GM23338 (cell line): Measurements from ENCODE around the gene DCDC2. TPM values are rescaled to one million over a fixed set of nuclear protein-coding genes. Genes with fewer than 3 reads are reported as not detected.

ENCODE experiments used
- ATAC-seq: fragments of 200-7000 bp; cut with Tn5 transposase; 3 replicates; pipeline ENCODE4 v1.9.1; 2020
- DNase-seq: peaks from one replicate; pipeline ENCODE4 v3.0.0-alpha.2; 2015; ENCODE audit warnings: low spot score
- H2AFZ ChIP-seq: fragments of 200-600 bp; sonication (generic); 2 replicates; pipeline ENCODE4 v1.8.0; 2016; ENCODE audit warnings: antibody characterized with exemption, mild to moderate bottlenecking, moderate library complexity
- H3F3A ChIP-seq: fragments of 200-600 bp; sonication (generic); replicated peaks from 2 replicates; pipeline ENCODE4 v1.8.0; 2017; ENCODE audit warnings: antibody characterized with exemption, mixed run types, low read depth
- H3K27ac ChIP-seq: fragments of 200-600 bp; sonication (generic); 2 replicates; pipeline ENCODE4 v1.6.1; 2016; ENCODE audit warnings: low read depth
- H3K27me3 ChIP-seq: fragments of 200-600 bp; sonication (generic); 2 replicates; pipeline ENCODE4 v1.8.0; 2016; ENCODE audit warnings: mild to moderate bottlenecking, mixed run types, moderate library complexity; ENCODE audit not compliant: insufficient read depth
- H3K36me3 ChIP-seq: fragments of 200-600 bp; sonication (generic); 2 replicates; pipeline ENCODE4 v1.8.0; 2016; ENCODE audit warnings: mild to moderate bottlenecking; ENCODE audit not compliant: insufficient read depth
- H3K4me1 ChIP-seq: fragments of 200-600 bp; sonication (generic); 2 replicates; pipeline ENCODE4 v1.8.0; 2016; ENCODE audit warnings: mild to moderate bottlenecking, moderate library complexity; ENCODE audit not compliant: insufficient read depth
- H3K4me2 ChIP-seq: fragments of 200-600 bp; sonication (generic); 2 replicates; pipeline ENCODE4 v1.7.1; 2017; ENCODE audit warnings: mixed run types
- H3K4me3 ChIP-seq: fragments of 200-600 bp; sonication (generic); 2 replicates; pipeline ENCODE4 v1.6.1; 2016; ENCODE audit warnings: mixed run types
- H3K79me2 ChIP-seq: fragments of 200-600 bp; sonication (generic); replicated peaks from 2 replicates; pipeline ENCODE4 v1.8.0; 2017; ENCODE audit warnings: mild to moderate bottlenecking; ENCODE audit not compliant: insufficient read depth
- H3K9me2 ChIP-seq: fragments of 200-600 bp; sonication (generic); 2 replicates; pipeline ENCODE4 v1.8.0; 2017; ENCODE audit not compliant: insufficient read depth
- H4K20me1 ChIP-seq: fragments of 200-600 bp; sonication (generic); replicated peaks from 2 replicates; pipeline ENCODE4 v1.8.0; 2017; ENCODE audit warnings: mild to moderate bottlenecking; ENCODE audit not compliant: insufficient read depth
- H3K27ac Mint-ChIP-seq: 2 replicates; pipeline ENCODE4 v1.8.0; 2020; ENCODE audit warnings: inconsistent platforms, mild to moderate bottlenecking, moderate library complexity, mixed read lengths
- H3K27me3 Mint-ChIP-seq: 3 replicates; pipeline ENCODE4 v1.8.0; 2022; ENCODE audit warnings: low read depth, mild to moderate bottlenecking, moderate library complexity, mixed read lengths, inconsistent platforms; ENCODE audit not compliant: insufficient read depth, poor library complexity
- H3K36me3 Mint-ChIP-seq: 3 replicates; pipeline ENCODE4 v1.8.0; 2021; ENCODE audit warnings: low read depth, mild to moderate bottlenecking, inconsistent platforms, moderate library complexity, mixed read lengths
- H3K4me1 Mint-ChIP-seq: 3 replicates; pipeline ENCODE4 v1.8.0; 2020; ENCODE audit warnings: mild to moderate bottlenecking, inconsistent platforms, mixed read lengths
- H3K4me3 Mint-ChIP-seq: 3 replicates; pipeline ENCODE4 v1.8.0; 2021; ENCODE audit warnings: moderate library complexity, mild to moderate bottlenecking, inconsistent platforms, mixed read lengths
- H3K9me3 Mint-ChIP-seq: 3 replicates; pipeline ENCODE4 v1.8.0; 2020; ENCODE audit warnings: moderate library complexity, mild to moderate bottlenecking, inconsistent platforms, mixed read lengths
- ETS1 ChIP-seq: IDR thresholded peaks from 2 replicates; pipeline ENCODE4 v1.6.1; 2016; ENCODE audit warnings: antibody characterized with exemption
- EZH2 ChIP-seq: fragments of 200-600 bp; sonication (generic); IDR thresholded peaks from one replicate; pipeline ENCODE4 v1.8.0; 2017; ENCODE audit warnings: antibody characterized with exemption, mild to moderate bottlenecking, low read depth; ENCODE audit not compliant: unreplicated experiment
- EZH2phosphoT487 ChIP-seq: fragments of 200-600 bp; sonication (generic); IDR thresholded peaks from one replicate; pipeline ENCODE4 v1.8.1; 2018; ENCODE audit warnings: antibody characterized with exemption; ENCODE audit not compliant: unreplicated experiment
- JUNB ChIP-seq: IDR thresholded peaks from one replicate; pipeline ENCODE4 v1.6.1; 2016; ENCODE audit warnings: antibody characterized with exemption; ENCODE audit not compliant: unreplicated experiment
- POLR2AphosphoS5 ChIP-seq: IDR thresholded peaks from 2 replicates; pipeline ENCODE4 v1.6.1; 2016; ENCODE audit warnings: antibody characterized with exemption, low read depth
- REST ChIP-seq: IDR thresholded peaks from one replicate; pipeline ENCODE4 v1.6.1; 2018; ENCODE audit warnings: antibody characterized with exemption; ENCODE audit not compliant: unreplicated experiment
- polyA plus RNA-seq: library from polyadenylated mRNA; unstranded; fragments of >200 nt; fragmentation: Nextera tagmentation; extraction: Ambion mirVana; gene quantifications from 2 replicates; pipeline ENCODE4 v1.2.1, GENCODE V29; 2016
- total RNA-seq: library from RNA; depleted of rRNA; stranded (reverse); fragments of >200 nt; shearing (Covaris generic); gene quantifications from 2 replicates; pipeline ENCODE4 v1.2.3, GENCODE V29; 2014

DCDC2 gene
- total and polyA plus RNA-seq, 2 experiments from 2014 or later: 0.59 to 0.79 TPM

- no peak overlapping the region for H3K4me3 Mint-ChIP-seq
- H4K20me1 ChIP-seq: no peaks in the 10 kb centered on the region
- H3K4me1 Mint-ChIP-seq: peaks cover 12% of the 10 kb centered on the region
- ATAC-seq (no peak), DNase-seq (no peak)
- no peak overlapping the region for H3K27ac ChIP-seq
- no peaks in the 10 kb centered on the region for H3K36me3 Mint-ChIP-seq
- H3F3A ChIP-seq: no peaks in the 10 kb centered on the region
- no peaks in the 10 kb centered on the region for H3K4me1 ChIP-seq
- no peak overlapping the region for H3K4me3 ChIP-seq
- no peaks in the 10 kb centered on the region for H3K36me3 ChIP-seq
- H3K27ac Mint-ChIP-seq: no peak overlapping the region
- H3K9me3 Mint-ChIP-seq: no peaks in the 10 kb centered on the region
- no peak for TF ChIP-seq REST
- no peak for TF ChIP-seq EZH2
- no peaks in the 10 kb centered on the region for H3K9me2 ChIP-seq
- H3K27me3 Mint-ChIP-seq: peaks cover 13% of the 10 kb centered on the region
- H3K27me3 ChIP-seq: peaks cover 26% of the 10 kb centered on the region
- no peak overlapping the region for H2AFZ ChIP-seq
- H3K4me2 ChIP-seq: no peak overlapping the region
- no peaks in the 10 kb centered on the region for H3K79me2 ChIP-seq
Observed at GRCh38 chr6:24353861-24354260, 4.0 kb downstream of the DCDC2 start.

DNA sequence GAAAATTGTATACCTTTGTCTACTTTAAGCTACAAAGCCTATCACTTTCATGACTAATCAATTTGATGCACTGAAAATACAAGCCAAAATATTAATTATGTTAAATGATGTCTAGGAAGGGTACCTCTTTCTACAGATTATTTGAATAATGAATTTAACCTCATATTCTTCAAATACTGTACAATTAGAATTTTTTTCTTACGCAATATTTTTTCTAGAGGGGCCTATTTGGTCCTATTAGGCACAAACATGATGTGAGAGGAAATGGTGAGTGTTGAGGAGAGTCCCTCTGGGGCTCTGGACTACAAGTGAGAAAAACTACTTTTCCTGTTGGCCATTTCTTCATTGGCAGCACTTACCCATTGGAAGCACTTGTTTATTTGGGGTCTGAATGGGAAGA lies 5.4 kb downstream of the DCDC2 start:
- H3K36me3 Mint-ChIP-seq: no peaks in the 10 kb centered on the region
- no peaks in the 10 kb centered on the region for H3K9me2 ChIP-seq
- H3K4me1 ChIP-seq: no peaks in the 10 kb centered on the region
- no peak overlapping the region for H3K4me3 ChIP-seq
- H3K4me2 ChIP-seq: no peak overlapping the region
- TF ChIP-seq JUNB (no peak), EZH2phosphoT487 (no peak)
- ATAC-seq: no peak
- no peaks in the 10 kb centered on the region for H3F3A ChIP-seq
- peaks cover 16% of the 10 kb centered on the region for H3K27me3 ChIP-seq
- no peaks in the 10 kb centered on the region for H3K79me2 ChIP-seq
- H3K4me3 Mint-ChIP-seq: no peak overlapping the region
- no peaks in the 10 kb centered on the region for H4K20me1 ChIP-seq
- H3K27ac ChIP-seq: no peak overlapping the region
- H2AFZ ChIP-seq: no peak overlapping the region
- H3K36me3 ChIP-seq: no peaks in the 10 kb centered on the region
- H3K27ac Mint-ChIP-seq: no peak overlapping the region
- peaks cover 5% of the 10 kb centered on the region; the same call in 1 of the 3 replicates for H3K4me1 Mint-ChIP-seq
- DNase-seq: no peak
- H3K27me3 Mint-ChIP-seq: peaks cover 4% of the 10 kb centered on the region
- no peaks in the 10 kb centered on the region for H3K9me3 Mint-ChIP-seq

- H3K27ac Mint-ChIP-seq: no peak overlapping the region
- no peaks in the 10 kb centered on the region for H3F3A ChIP-seq
- no peaks in the 10 kb centered on the region for H3K27me3 Mint-ChIP-seq
- no peaks in the 10 kb centered on the region for H3K27me3 ChIP-seq
- H3K4me1 Mint-ChIP-seq: no peaks in the 10 kb centered on the region
- no peaks in the 10 kb centered on the region for H3K9me2 ChIP-seq
- H3K4me3 Mint-ChIP-seq: no peak overlapping the region
- no peaks in the 10 kb centered on the region for H3K79me2 ChIP-seq
- ATAC-seq (no peak), DNase-seq (no peak)
- no peaks in the 10 kb centered on the region for H3K36me3 Mint-ChIP-seq
- H3K4me2 ChIP-seq: no peak overlapping the region
- no peaks in the 10 kb centered on the region for H3K4me1 ChIP-seq
- H3K4me3 ChIP-seq: no peak overlapping the region
- H3K9me3 Mint-ChIP-seq: no peaks in the 10 kb centered on the region
- H3K27ac ChIP-seq: no peak overlapping the region
- no peaks in the 10 kb centered on the region for H3K36me3 ChIP-seq
- no peaks in the 10 kb centered on the region for H4K20me1 ChIP-seq
- H2AFZ ChIP-seq: no peak overlapping the region
- no peak for TF ChIP-seq POLR2AphosphoS5
- TF ChIP-seq EZH2: no peak
- TF ChIP-seq REST: no peak
- no peak for TF ChIP-seq ETS1
Observed at GRCh38 chr6:24344976-24345375, 12.9 kb downstream of the DCDC2 start.
